ENCODE results near the gene BAIAP2L2.

The BAIAP2L2 gene

GRCh38 chr22:38106814-38107578 lies 3.5 kb downstream of the BAIAP2L2 start:
- TF ChIP-seq CTCF (IDR thresholded peaks at IDR 0.05; ENCODE audit: low read depth, low read length, missing control alignments), result no peak
- DNase-seq (ENCODE audit: extremely low read depth, low read depth), result no peak
- H3K4me3 ChIP-seq (replicated peaks; ENCODE audit: low read depth, low read length), result no peak overlapping the region

- H3K4me3 ChIP-seq (replicated peaks; ENCODE audit: low read depth, low read length), result no peak overlapping the region
- no peak for DNase-seq (ENCODE audit: extremely low read depth, low read depth)
- TF ChIP-seq CTCF (IDR thresholded peaks at IDR 0.05; ENCODE audit: low read depth, low read length, missing control alignments), result peak; percentile 52
These were observed 6.4 kb downstream of the BAIAP2L2 start for GRCh38 chr22:38104084-38104483.

- H3K4me3 ChIP-seq (replicated peaks; ENCODE audit: low read depth, low read length), result no peak overlapping the region
- no peak for DNase-seq (ENCODE audit: extremely low read depth, low read depth)
- no peak for TF ChIP-seq CTCF (IDR thresholded peaks at IDR 0.05; ENCODE audit: low read depth, low read length, missing control alignments)
These were observed 6.8 kb downstream of the BAIAP2L2 start for GRCh38 chr22:38103641-38104040.

- DNase-seq (ENCODE audit: extremely low read depth, low read depth), result no peak
- no peak for TF ChIP-seq CTCF (IDR thresholded peaks at IDR 0.05; ENCODE audit: low read depth, low read length, missing control alignments)
- no peak overlapping the region for H3K4me3 ChIP-seq (replicated peaks; ENCODE audit: low read depth, low read length)
These were observed 11.9 kb downstream of the BAIAP2L2 start for GRCh38 chr22:38098410-38099249.

- peak; percentile 33 for TF ChIP-seq CTCF (IDR thresholded peaks at IDR 0.05; ENCODE audit: low read depth, low read length, missing control alignments)
- H3K4me3 ChIP-seq (replicated peaks; ENCODE audit: low read depth, low read length), result no peak overlapping the region
- DNase-seq (ENCODE audit: extremely low read depth, low read depth), result no peak
These were observed 12.7 kb downstream of the BAIAP2L2 start for GRCh38 chr22:38097557-38098409.

- no peak for TF ChIP-seq CTCF (IDR thresholded peaks at IDR 0.05; ENCODE audit: low read depth, low read length, missing control alignments)
- DNase-seq (ENCODE audit: extremely low read depth, low read depth), result no peak
- H3K4me3 ChIP-seq (replicated peaks; ENCODE audit: low read depth, low read length), result no peak overlapping the region
These were observed 13.4 kb downstream of the BAIAP2L2 start for GRCh38 chr22:38097058-38097457.

Data from HFF-Myc (cell line).